GM12874 (cell line): ENCODE data around the gene MPND.

Source experiments
- TF ChIP-seq, protein P1 (sequence below): IDR thresholded peaks from 2 replicates; pipeline ENCODE4 v1.5.1; 2011; ENCODE audit warnings: low read depth, mild to moderate bottlenecking, control low read depth, low read length, moderate library complexity; ENCODE audit not compliant: insufficient read depth

Gene MPND

DNA sequence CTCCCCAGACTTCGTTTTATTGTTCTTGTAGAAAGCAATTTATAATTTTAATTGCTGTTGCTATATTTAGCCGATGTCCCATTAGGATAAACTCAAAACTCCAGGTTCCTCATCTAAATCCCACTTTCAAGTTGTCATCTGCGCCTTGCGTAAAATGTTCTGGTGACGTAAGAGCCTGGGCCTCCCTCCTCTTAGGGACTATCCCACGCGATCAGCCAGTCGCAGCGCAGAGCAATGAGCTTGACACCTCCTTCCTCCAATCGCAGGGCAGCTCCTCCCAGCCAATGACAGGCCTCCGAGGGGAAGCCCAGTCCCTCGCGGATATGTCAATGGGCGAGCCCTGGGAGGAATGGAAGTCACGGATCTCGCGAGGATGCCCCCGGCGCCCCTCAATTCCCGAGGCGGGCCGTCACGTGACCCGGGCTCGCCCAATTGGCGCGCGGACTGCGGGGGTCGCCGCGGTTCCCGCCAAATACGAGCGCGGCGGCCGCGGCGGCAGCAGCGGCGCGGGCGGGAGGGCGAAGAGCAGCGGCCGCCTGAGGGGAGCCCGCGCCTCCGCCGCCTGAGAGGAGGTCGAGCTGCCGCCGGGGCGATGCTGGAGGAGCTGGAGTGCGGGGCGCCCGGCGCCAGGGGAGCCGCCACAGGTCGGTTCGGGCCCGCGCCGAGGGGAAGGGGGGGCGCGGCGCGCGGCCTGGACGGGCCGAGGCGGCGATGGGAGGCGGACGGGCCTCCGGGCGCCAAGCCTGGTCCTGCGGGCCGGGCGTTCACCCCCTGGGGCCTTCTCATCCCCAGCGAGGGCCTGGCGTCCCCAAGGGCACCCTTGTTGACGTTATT, 59.0 kb downstream of the MPND start, which contains the start of gene CHAF1A:
Gene CHAF1A, plus strand, starts transcription at position 470 of the 834 bp plus-strand sequence. Its CDS starts 123 bp downstream, at position 593.
- TF ChIP-seq, protein P1, sequence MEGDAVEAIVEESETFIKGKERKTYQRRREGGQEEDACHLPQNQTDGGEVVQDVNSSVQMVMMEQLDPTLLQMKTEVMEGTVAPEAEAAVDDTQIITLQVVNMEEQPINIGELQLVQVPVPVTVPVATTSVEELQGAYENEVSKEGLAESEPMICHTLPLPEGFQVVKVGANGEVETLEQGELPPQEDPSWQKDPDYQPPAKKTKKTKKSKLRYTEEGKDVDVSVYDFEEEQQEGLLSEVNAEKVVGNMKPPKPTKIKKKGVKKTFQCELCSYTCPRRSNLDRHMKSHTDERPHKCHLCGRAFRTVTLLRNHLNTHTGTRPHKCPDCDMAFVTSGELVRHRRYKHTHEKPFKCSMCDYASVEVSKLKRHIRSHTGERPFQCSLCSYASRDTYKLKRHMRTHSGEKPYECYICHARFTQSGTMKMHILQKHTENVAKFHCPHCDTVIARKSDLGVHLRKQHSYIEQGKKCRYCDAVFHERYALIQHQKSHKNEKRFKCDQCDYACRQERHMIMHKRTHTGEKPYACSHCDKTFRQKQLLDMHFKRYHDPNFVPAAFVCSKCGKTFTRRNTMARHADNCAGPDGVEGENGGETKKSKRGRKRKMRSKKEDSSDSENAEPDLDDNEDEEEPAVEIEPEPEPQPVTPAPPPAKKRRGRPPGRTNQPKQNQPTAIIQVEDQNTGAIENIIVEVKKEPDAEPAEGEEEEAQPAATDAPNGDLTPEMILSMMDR, result no peak

DNA sequence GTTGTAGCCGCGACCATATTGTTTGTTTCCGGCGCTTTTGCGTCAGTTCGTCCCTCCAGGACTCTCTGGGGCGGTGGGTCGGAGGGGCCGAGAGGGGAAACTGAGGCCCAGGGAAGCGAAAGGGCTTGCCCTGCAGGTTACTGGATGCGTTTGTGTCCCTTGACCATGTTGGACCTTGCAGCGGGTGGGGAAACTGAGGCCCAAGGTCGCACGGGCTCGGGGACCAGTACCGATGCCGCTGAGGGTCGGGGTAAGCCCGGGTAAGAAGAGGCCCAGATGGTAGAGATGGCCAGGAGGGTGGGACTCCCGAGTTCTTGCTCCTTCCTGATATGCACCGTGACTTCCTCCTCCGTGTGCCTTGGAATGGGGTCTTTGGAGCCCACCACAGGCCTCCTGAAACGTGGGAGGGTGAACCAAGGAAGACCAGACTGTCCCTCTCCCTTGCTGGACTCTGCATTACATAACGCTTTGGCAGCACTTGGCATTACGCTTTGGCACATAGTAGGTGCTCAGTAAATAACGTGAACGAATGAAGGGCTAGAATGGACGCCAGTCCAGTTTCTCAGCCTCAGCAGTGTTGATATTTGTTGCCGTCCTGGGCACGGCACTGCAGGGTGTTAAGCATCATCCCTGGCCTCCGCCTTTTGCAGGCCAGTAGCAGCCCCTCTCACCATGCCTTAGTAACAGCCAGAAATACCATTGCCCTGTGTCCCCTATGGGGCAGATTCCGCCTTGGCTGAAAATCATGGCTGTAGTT, 59.8 kb downstream of the MPND start:
- TF ChIP-seq, protein P1, result no peak

DNA sequence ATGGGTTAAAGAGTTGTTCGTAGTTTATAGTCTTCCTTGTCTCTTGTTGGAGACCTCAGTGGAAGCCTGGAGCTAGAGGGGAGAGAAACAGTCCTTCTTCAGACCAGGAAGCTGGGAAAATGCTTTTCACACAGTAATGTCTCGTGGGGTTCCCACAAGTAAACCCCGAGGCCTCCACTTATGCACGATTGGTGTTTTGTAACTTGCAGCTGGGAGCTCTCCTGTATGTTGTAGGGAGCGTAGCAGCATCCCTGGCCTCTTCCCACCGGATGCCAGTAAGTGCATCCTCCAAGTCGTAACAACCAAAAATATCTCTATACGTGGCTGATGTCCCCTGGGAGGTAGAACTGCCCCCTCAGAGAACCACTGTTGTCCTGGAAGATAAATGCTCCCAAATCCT, 62.6 kb downstream of the MPND start:
- TF ChIP-seq, protein P1, result no peak

DNA sequence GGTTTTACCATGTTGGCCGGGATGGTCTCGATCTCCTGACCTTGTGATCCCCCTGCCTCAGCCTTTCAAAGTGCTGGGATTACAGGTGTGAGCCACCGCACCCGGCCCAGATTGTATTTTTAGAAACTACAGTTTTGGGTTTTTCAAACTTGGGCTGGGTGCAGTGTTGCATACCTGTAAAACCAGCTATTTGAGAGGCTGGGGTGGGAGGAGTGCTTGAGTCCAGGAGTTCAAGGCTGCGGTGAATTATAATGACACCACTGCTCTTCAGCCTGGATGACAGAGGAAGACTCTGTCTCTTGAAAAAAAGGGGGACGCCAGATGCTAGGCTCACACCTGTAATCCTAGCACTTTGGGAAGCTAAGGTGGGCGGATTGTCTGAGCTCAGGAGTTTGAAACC, 63.3 kb downstream of the MPND start:
- TF ChIP-seq, protein P1, result no peak

DNA sequence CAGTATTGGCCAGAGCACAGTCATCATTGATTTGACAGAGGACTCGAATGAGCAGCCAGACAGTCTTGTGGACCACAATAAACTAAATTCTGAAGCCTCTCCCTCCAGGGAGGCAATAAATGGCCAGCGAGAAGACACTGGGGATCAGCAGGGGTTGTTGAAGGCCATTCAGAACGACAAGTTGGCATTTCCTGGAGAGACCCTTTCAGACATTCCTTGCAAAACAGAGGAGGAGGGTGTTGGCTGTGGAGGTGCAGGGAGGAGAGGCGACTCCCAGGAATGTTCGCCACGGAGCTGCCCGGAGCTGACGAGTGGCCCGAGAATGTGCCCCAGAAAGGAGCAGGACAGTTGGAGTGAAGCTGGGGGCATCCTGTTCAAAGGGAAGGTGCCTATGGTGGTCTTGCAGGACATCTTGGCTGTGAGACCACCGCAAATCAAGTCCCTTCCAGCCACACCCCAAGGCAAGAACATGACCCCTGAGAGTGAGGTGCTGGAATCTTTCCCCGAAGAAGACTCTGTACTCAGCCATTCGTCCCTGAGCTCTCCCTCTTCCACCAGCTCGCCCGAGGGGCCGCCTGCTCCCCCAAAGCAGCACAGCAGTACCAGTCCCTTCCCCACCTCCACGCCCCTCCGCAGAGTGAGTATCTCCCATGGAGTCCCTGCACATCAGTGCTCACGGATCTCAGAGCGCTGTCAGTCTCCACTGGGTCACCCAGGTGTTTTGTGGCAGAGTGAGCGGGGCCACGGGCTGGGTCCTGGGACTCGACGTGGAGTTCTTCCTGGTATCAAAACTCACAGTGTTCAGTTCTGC, 66.0 kb downstream of the MPND start:
- TF ChIP-seq, protein P1, result no peak
